GM12878 (cell line): ENCODE results near the gene ID3. TPM values are rescaled to one million over a fixed set of nuclear protein-coding genes. Genes with fewer than 3 reads are reported as not detected.

Experiments used
- BCL3 ChIP-seq: IDR thresholded peaks from 2 replicates; pipeline ENCODE4 v1.6.1; 2011; ENCODE audit warnings: borderline replicate concordance, low read depth, mild to moderate bottlenecking, moderate library complexity, low read length; ENCODE audit not compliant: insufficient read depth, poor library complexity, severe bottlenecking
- BHLHE40 ChIP-seq, 2 experiments: fragments of 450-650 bp in 1 of 2; IDR thresholded peaks; 2 replicates each; pipeline ENCODE4 v1.6.1; 2011 to 2017; ENCODE audit warnings: low read depth in 2 of 2, borderline replicate concordance in 1 of 2, improper control_type of control experiment in 1 of 2, low read length in 1 of 2, mild to moderate bottlenecking in 1 of 2
- CBFB ChIP-seq: IDR thresholded peaks from 2 replicates; pipeline ENCODE4 v1.6.1; 2016; ENCODE audit warnings: antibody characterized with exemption, low read depth
- CBX5 ChIP-seq: sonication (generic); IDR thresholded peaks from 2 replicates; pipeline ENCODE4 v1.6.1; 2016; ENCODE audit warnings: low read depth, moderate library complexity, mild to moderate bottlenecking, inconsistent platforms
- DPF2 ChIP-seq: fragments of 450-650 bp; IDR thresholded peaks from 2 replicates; pipeline ENCODE4 v1.6.1; 2017; ENCODE audit warnings: mild to moderate bottlenecking
- IKZF1 ChIP-seq: fragments of 450-650 bp; conservative IDR thresholded peaks from 2 replicates; pipeline ENCODE4 v1.6.1; 2017; ENCODE audit warnings: antibody characterized with exemption, mild to moderate bottlenecking
- IKZF2 ChIP-seq, 2 experiments: fragments of 450-650 bp; IDR thresholded peaks; 2 replicates each; pipeline ENCODE4 v1.6.1; 2017; ENCODE audit warnings: mild to moderate bottlenecking in 2 of 2, moderate library complexity in 2 of 2
- IRF4 ChIP-seq: IDR thresholded peaks from 2 replicates; pipeline ENCODE4 v1.6.1; 2011; ENCODE audit warnings: low read depth, low read length
- JUNB ChIP-seq: IDR thresholded peaks from 2 replicates; pipeline ENCODE4 v1.6.1; 2016; ENCODE audit warnings: antibody characterized with exemption, mild to moderate bottlenecking
- MTA2 ChIP-seq: fragments of 450-650 bp; IDR thresholded peaks from 2 replicates; pipeline ENCODE4 v1.6.1; 2016; ENCODE audit warnings: low read depth, mild to moderate bottlenecking, moderate library complexity
- NRF1 ChIP-seq: conservative IDR thresholded peaks from 2 replicates; pipeline ENCODE4 v1.6.1; 2011; ENCODE audit warnings: mild to moderate bottlenecking, low read depth, low read length, improper control_type of control experiment
- POLR2A ChIP-seq: IDR thresholded peaks from 2 replicates; pipeline ENCODE4 v1.6.1; 2011; ENCODE audit warnings: low read depth, mild to moderate bottlenecking, low read length
- RAD21 ChIP-seq: IDR thresholded peaks from 2 replicates; pipeline ENCODE4 v1.6.1; 2011; ENCODE audit warnings: mild to moderate bottlenecking, low read depth, low read length, moderate library complexity; ENCODE audit not compliant: insufficient read depth
- RAD51 ChIP-seq: fragments of 450-650 bp; IDR thresholded peaks from 2 replicates; pipeline ENCODE4 v1.6.1; 2016; ENCODE audit warnings: moderate library complexity, mild to moderate bottlenecking, inconsistent platforms
- RUNX3 ChIP-seq: IDR thresholded peaks from 2 replicates; pipeline ENCODE4 v1.6.1; 2012; ENCODE audit warnings: low read length, inconsistent platforms
- SMAD1 ChIP-seq: fragments of 450-650 bp; IDR thresholded peaks from 2 replicates; pipeline ENCODE4 v1.6.1; 2018; ENCODE audit warnings: mild to moderate bottlenecking, low read depth; ENCODE audit not compliant: partially characterized antibody
- SP1 ChIP-seq: IDR thresholded peaks from one replicate; pipeline ENCODE4 v1.6.1; 2011; ENCODE audit warnings: low read depth, low read length
- SREBF1 ChIP-seq: IDR thresholded peaks from 2 replicates; pipeline ENCODE4 v1.6.1; 2012; ENCODE audit warnings: mild to moderate bottlenecking, low read length
- SRF ChIP-seq, 2 experiments: IDR thresholded peaks; 2 replicates each; pipeline ENCODE4 v1.6.1; 2011; ENCODE audit warnings: low read depth in 2 of 2, low read length in 2 of 2, mild to moderate bottlenecking in 1 of 2, moderate library complexity in 1 of 2
- USF2 ChIP-seq: IDR thresholded peaks from 2 replicates; pipeline ENCODE4 v1.6.1; 2011; ENCODE audit warnings: low read depth, low read length, improper control_type of control experiment, borderline replicate concordance
- ZNF217 ChIP-seq: fragments of 450-650 bp; IDR thresholded peaks from 2 replicates; pipeline ENCODE4 v1.6.1; 2017; ENCODE audit warnings: antibody characterized with exemption, mild to moderate bottlenecking
- polyA plus RNA-seq, 11 experiments: library from polyadenylated mRNA; depleted of rRNA in 4 of 11; unstranded in 6 of 11; stranded (reverse) in 5 of 11; fragments of >200 nt; fragmentation: Nextera tagmentation in 4 of 11; fragmentation: Illumina TruSeq in 1 of 11; extraction: Ambion mirVana in 4 of 11; extraction: Trizol in 1 of 11; gene quantifications; 1 replicate in 1 of 11; 2 replicates in 10 of 11; pipeline versions ENCODE4 v1.2.1 to v1.2.3, GENCODE V29; 2011 to 2016; ENCODE audit warnings: inconsistent platforms in 2 of 11, missing spikeins in 2 of 11, low read depth in 1 of 11
- total RNA-seq, 4 experiments: library from RNA; depleted of rRNA in 3 of 4; stranded (reverse); fragments of >200 nt in 3 of 4; fragmentation: Illumina TruSeq in 1 of 4; extraction: Trizol in 1 of 4; gene quantifications; 2 replicates each; pipeline versions ENCODE4 v1.2.1 to v1.2.3, GENCODE V29; 2013 to 2021
- TF ChIP-seq, protein P1 (sequence below): IDR thresholded peaks from 2 replicates; pipeline ENCODE4 v1.6.1; 2012; ENCODE audit warnings: improper control_type of control experiment, low read depth, low read length; ENCODE audit not compliant: insufficient replicate concordance
- TF ChIP-seq, protein P2 (sequence below): IDR thresholded peaks from 2 replicates; pipeline ENCODE4 v1.6.1; 2012; ENCODE audit warnings: low read depth, low read length, improper control_type of control experiment

Gene ID3
- total and polyA plus RNA-seq, 10 of the 15 experiments (the other 5 are each of a cell fraction or from before 2014, with no cell fraction given), result 42.7 to 475 (median 207) TPM

DNA sequence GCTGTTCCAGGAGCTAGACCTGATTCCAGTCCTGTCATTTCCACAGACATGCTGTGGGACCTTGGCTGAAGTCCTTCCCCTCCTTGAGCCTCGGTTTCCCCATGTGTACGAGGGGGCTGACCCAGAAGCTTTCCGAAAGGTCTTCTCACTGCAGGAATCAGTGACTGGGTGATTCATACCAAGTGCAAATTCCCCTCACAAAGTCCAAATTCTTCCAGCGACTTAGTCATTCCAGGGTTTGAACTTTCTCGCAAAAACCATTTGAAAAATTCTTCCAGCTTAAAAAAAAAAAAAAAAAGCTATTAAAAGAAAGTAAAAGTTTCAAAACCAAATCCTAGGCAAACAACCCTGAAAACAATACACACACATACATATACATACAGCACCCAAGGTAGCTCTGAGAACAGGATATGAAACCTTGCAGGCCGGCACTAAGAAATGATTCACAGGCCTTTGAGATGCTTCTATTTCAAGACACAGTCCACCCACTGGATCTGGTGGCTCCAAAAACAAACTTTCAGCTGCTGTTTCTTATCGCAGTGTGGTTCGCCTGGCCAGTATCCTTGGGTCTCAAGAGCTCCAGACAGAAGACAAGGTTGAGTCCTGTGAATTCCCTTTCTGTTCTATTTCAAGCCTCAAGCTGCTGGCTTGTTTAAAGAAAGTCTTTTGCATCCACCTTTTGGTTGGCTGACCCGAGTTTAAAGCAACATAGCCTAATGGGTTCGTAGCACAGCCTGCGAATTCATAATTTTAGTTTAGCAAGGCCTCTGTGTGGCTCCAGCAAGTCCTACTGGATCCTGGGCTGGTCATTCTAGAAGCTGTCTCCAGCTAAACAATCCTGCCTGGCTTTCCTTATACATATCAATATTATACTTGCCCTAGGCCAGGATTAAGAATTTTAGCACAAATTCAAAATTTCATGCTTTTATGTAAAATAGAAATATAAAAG, 18.0 kb upstream of the ID3 start (continued):
- TF ChIP-seq JUNB (peak; percentile 85), RUNX3 (peak; percentile 87), DPF2 (peak; percentile 66), BCL3 (peak; percentile 98), IKZF2 (IDR thresholded peaks at IDR 0.05) (peak; percentile 95), ZNF217 (peak; percentile 49; the same call in 1 of the 2 replicates), RAD21 (peak; percentile 31; the same call in 1 of the 2 replicates), USF2 (no peak), IRF4 (peak; percentile 84), BHLHE40 (IDR thresholded peaks at IDR 0.05; ENCODE audit: borderline replicate concordance in 1 of 2, low read depth in 2 of 2, low read length in 1 of 2) (peak; percentile 51 to 63; a peak in 3 of 4 replicates), IKZF1 (peak; percentile 92), SMAD1 (peak; percentile 26), SP1 (peak; percentile 24), MTA2 (peak; percentile 73; the same call in 1 of the 2 replicates), NRF1 (no peak), SREBF1 (no peak), POLR2A (0 out of 2 replicates have a peak, but pooled peaks have one; percentile 20), CBFB (peak; percentile 81), RAD51 (0 out of 2 replicates have a peak, but pooled peaks have one; percentile 24), CBX5 (peak; percentile 78; the same call in 1 of the 2 replicates), SRF (IDR thresholded peaks at IDR 0.05; ENCODE audit: low read depth in 2 of 2, low read length in 2 of 2) (0 out of 4 replicates have a peak, but pooled peaks of 1 of the 2 experiments have one; percentile 59)
- TF ChIP-seq, protein P1, sequence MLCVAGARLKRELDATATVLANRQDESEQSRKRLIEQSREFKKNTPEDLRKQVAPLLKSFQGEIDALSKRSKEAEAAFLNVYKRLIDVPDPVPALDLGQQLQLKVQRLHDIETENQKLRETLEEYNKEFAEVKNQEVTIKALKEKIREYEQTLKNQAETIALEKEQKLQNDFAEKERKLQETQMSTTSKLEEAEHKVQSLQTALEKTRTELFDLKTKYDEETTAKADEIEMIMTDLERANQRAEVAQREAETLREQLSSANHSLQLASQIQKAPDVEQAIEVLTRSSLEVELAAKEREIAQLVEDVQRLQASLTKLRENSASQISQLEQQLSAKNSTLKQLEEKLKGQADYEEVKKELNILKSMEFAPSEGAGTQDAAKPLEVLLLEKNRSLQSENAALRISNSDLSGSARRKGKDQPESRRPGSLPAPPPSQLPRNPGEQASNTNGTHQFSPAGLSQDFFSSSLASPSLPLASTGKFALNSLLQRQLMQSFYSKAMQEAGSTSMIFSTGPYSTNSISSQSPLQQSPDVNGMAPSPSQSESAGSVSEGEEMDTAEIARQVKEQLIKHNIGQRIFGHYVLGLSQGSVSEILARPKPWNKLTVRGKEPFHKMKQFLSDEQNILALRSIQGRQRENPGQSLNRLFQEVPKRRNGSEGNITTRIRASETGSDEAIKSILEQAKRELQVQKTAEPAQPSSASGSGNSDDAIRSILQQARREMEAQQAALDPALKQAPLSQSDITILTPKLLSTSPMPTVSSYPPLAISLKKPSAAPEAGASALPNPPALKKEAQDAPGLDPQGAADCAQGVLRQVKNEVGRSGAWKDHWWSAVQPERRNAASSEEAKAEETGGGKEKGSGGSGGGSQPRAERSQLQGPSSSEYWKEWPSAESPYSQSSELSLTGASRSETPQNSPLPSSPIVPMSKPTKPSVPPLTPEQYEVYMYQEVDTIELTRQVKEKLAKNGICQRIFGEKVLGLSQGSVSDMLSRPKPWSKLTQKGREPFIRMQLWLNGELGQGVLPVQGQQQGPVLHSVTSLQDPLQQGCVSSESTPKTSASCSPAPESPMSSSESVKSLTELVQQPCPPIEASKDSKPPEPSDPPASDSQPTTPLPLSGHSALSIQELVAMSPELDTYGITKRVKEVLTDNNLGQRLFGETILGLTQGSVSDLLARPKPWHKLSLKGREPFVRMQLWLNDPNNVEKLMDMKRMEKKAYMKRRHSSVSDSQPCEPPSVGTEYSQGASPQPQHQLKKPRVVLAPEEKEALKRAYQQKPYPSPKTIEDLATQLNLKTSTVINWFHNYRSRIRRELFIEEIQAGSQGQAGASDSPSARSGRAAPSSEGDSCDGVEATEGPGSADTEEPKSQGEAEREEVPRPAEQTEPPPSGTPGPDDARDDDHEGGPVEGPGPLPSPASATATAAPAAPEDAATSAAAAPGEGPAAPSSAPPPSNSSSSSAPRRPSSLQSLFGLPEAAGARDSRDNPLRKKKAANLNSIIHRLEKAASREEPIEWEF, result peak; percentile 90
- TF ChIP-seq, protein P2, sequence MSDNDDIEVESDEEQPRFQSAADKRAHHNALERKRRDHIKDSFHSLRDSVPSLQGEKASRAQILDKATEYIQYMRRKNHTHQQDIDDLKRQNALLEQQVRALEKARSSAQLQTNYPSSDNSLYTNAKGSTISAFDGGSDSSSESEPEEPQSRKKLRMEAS, result no peak
